GM19397 (cell line): ENCODE measurements around the gene ABI1.
"Not testable (repeated sequence)": the region's sequence is repeated elsewhere in the genome, so short reads cannot be mapped to it uniquely, and the experiment has no call there.

Experiments used
- ATAC-seq: cut with Tn5 transposase; IDR thresholded peaks from one replicate; pipeline ENCODE4 v1.9.1; 2021; ENCODE audit warnings: mild to moderate bottlenecking, moderate library complexity; ENCODE audit not compliant: unreplicated experiment

ABI1 gene

GRCh38 chr10:26860443-26861204 lies at the start of gene ABI1:
ABI1 (minus strand) TSS chr10:26860958; CDS start chr10:26860863, 95 bp downstream.
- peak; percentile 73 for ATAC-seq

- no peak for ATAC-seq
Measured at GRCh38 chr10:26909753-26910152, 49.0 kb upstream of the ABI1 start.

- ATAC-seq = not testable (repeated sequence)
Measured at GRCh38 chr10:26905253-26905781, 44.6 kb upstream of the ABI1 start.

- no peak for ATAC-seq
Measured at GRCh38 chr10:26903431-26904217, 42.9 kb upstream of the ABI1 start.

- ATAC-seq = not testable (repeated sequence)
Measured at GRCh38 chr10:26892306-26892923, 31.7 kb upstream of the ABI1 start.

GRCh38 chr10:26890956-26891355 lies 30.2 kb upstream of the ABI1 start:
- ATAC-seq = no peak

- ATAC-seq = no peak
Measured at GRCh38 chr10:26887611-26888215, 27.0 kb upstream of the ABI1 start.

- ATAC-seq = no peak
Measured at GRCh38 chr10:26881600-26882331, 21.0 kb upstream of the ABI1 start.

- ATAC-seq = no peak
Measured at GRCh38 chr10:26879744-26880143, 19.0 kb upstream of the ABI1 start.

GRCh38 chr10:26870766-26871165 lies 10.0 kb upstream of the ABI1 start:
- ATAC-seq = no peak

- ATAC-seq = no peak
Measured at GRCh38 chr10:26869528-26869927, 8.8 kb upstream of the ABI1 start.

- no peak for ATAC-seq
Measured at GRCh38 chr10:26863351-26864076, 2.8 kb upstream of the ABI1 start.

GRCh38 chr10:26861205-26861998 lies 644 bp upstream of the ABI1 start:
- no peak for ATAC-seq

- ATAC-seq = peak; percentile 12
Measured at GRCh38 chr10:26860102-26860442, 686 bp downstream of the ABI1 start.

GRCh38 chr10:26859241-26860101 lies 1.3 kb downstream of the ABI1 start:
- no peak for ATAC-seq

- no peak for ATAC-seq
Measured at GRCh38 chr10:26858707-26859034, 2.1 kb downstream of the ABI1 start.

- no peak for ATAC-seq
Measured at GRCh38 chr10:26857991-26858706, 2.6 kb downstream of the ABI1 start.

- not testable (repeated sequence) for ATAC-seq
Measured at GRCh38 chr10:26857553-26857952, 3.2 kb downstream of the ABI1 start.
